Gastroesophageal sphincter (tissue), 3 donors: ENCODE data around the gene MDFIC.

ENCODE experiments used
- CTCF ChIP-seq, 4 experiments: fragments of 200-600 bp in 2 of 4; fragments of 450-650 bp in 2 of 4; sonication (generic) in 1 of 4; IDR thresholded peaks; one replicate each; pipeline ENCODE4 v1.5.1; 2017 to 2019; ENCODE audit warnings: antibody characterized with exemption in 4 of 4, mild to moderate bottlenecking in 2 of 4, moderate library complexity in 2 of 4
- EP300 ChIP-seq: sonication (generic); formaldehyde crosslinking; IDR thresholded peaks from one replicate; pipeline ENCODE4 v1.6.1; 2017; ENCODE audit warnings: antibody characterized with exemption, mild to moderate bottlenecking
- POLR2A ChIP-seq, 2 donors: fragments of 450-650 bp; IDR thresholded peaks; one replicate each; pipeline ENCODE4 v1.6.1; 2017; ENCODE audit warnings: antibody characterized with exemption in 2 of 2, mild to moderate bottlenecking in 2 of 2, moderate library complexity in 1 of 2
- POLR2AphosphoS5 ChIP-seq: sonication (generic); formaldehyde crosslinking; IDR thresholded peaks from one replicate; pipeline ENCODE4 v1.6.1; 2017; ENCODE audit warnings: antibody characterized with exemption

DNA sequence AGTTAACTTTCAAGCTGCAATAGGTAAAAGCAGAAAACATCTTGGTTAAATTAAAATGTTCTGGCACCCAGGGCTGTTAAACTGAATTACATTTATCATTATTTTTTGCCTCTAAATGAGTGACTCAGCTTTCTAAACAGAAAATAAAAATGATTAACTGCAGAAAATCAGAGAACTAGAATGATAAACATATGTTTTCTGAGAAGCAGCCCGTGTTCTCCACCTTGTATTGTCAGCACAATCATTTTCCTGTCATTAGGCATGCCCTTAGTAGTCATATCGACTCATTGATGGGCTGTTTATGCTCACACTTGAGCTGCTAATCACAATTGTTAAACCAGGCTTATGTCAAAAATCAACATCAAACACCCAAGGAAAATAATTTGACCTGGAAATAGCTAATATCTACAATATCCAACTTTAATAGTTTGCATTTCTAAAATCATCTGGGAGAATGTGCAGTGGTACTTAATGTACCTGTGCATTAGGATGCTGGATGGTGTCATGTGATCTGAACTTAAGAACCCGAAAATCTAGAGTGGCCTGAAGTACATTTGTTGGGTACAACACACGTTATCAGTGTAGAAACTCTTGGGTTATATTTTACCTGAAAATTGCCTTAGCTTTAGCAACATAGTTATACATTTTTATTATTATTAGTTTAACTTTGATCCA lies 2.3 kb downstream of the MDFIC start:
- TF ChIP-seq POLR2A (IDR thresholded peaks at IDR 0.05) (no peak), CTCF (IDR thresholded peaks at IDR 0.05) (no peak), POLR2AphosphoS5 (no peak), EP300 (no peak)
